T-helper 2 cell treated with Interferon-gamma antibody and Interleukin-4, amounts not matched to agents 5 μg/mL and 100 μg/mL, for 36 hours (primary cell): ENCODE measurements around the gene SDK1.

ENCODE experiments used
- DNase-seq: peaks from one replicate; pipeline ENCODE4 v3.0.0; 2021; ENCODE audit warnings: low spot score
- H3K27ac Mint-ChIP-seq: one replicate; pipeline ENCODE4 v1.8.0; 2021; ENCODE audit warnings: mild to moderate bottlenecking, mixed read lengths
- H3K27me3 Mint-ChIP-seq: one replicate; pipeline ENCODE4 v1.8.0; 2021; ENCODE audit warnings: low read depth, mixed read lengths
- H3K36me3 Mint-ChIP-seq: one replicate; pipeline ENCODE4 v1.8.0; 2021; ENCODE audit warnings: low read depth, mixed read lengths
- H3K4me1 Mint-ChIP-seq: one replicate; pipeline ENCODE4 v1.8.0; 2021; ENCODE audit warnings: low read depth, mixed read lengths
- H3K4me3 Mint-ChIP-seq: one replicate; pipeline ENCODE4 v1.8.0; 2022; ENCODE audit warnings: mild to moderate bottlenecking, moderate library complexity, mixed read lengths
- H3K9me3 Mint-ChIP-seq: one replicate; pipeline ENCODE4 v1.8.0; 2021; ENCODE audit warnings: mixed read lengths

SDK1 gene

GRCh38 chr7:4009211-4010060 is 708.4 kb downstream of the SDK1 start:
- no peaks in the 10 kb centered on the region for H3K9me3 Mint-ChIP-seq
- no peak for DNase-seq
- no peaks in the 10 kb centered on the region for H3K27me3 Mint-ChIP-seq
- no peaks in the 10 kb centered on the region for H3K36me3 Mint-ChIP-seq
- no peak overlapping the region for H3K4me3 Mint-ChIP-seq
- H3K4me1 Mint-ChIP-seq, result no peaks in the 10 kb centered on the region
- H3K27ac Mint-ChIP-seq, result no peak overlapping the region

GRCh38 chr7:4010061-4010605 is 709.1 kb downstream of the SDK1 start:
- Mint-ChIP-seq H3K4me3 (no peak overlapping the region), H3K27me3 (no peaks in the 10 kb centered on the region), H3K27ac (no peak overlapping the region), H3K36me3 (no peaks in the 10 kb centered on the region), H3K4me1 (no peaks in the 10 kb centered on the region), H3K9me3 (no peaks in the 10 kb centered on the region)
- no peak for DNase-seq

GRCh38 chr7:4010923-4011656 is 710.0 kb downstream of the SDK1 start:
- no peaks in the 10 kb centered on the region for H3K36me3 Mint-ChIP-seq
- no peaks in the 10 kb centered on the region for H3K4me1 Mint-ChIP-seq
- H3K27ac Mint-ChIP-seq, result no peak overlapping the region
- H3K9me3 Mint-ChIP-seq, result no peaks in the 10 kb centered on the region
- H3K4me3 Mint-ChIP-seq, result no peak overlapping the region
- no peaks in the 10 kb centered on the region for H3K27me3 Mint-ChIP-seq
- no peak for DNase-seq

- Mint-ChIP-seq H3K27me3 (no peaks in the 10 kb centered on the region), H3K4me1 (no peaks in the 10 kb centered on the region), H3K9me3 (peaks cover 4% of the 10 kb centered on the region), H3K4me3 (no peak overlapping the region), H3K36me3 (no peaks in the 10 kb centered on the region), H3K27ac (no peak overlapping the region)
- no peak for DNase-seq
These were observed 712.7 kb downstream of the SDK1 start for GRCh38 chr7:4013793-4014192.

- DNase-seq, result no peak
- no peaks in the 10 kb centered on the region for H3K4me1 Mint-ChIP-seq
- no peak overlapping the region for H3K4me3 Mint-ChIP-seq
- no peaks in the 10 kb centered on the region for H3K36me3 Mint-ChIP-seq
- H3K27ac Mint-ChIP-seq, result no peak overlapping the region
- no peaks in the 10 kb centered on the region for H3K27me3 Mint-ChIP-seq
- H3K9me3 Mint-ChIP-seq, result peaks cover 4% of the 10 kb centered on the region
These were observed 713.4 kb downstream of the SDK1 start for GRCh38 chr7:4014346-4015050.

GRCh38 chr7:4015371-4015770 is 714.3 kb downstream of the SDK1 start:
- H3K36me3 Mint-ChIP-seq, result no peaks in the 10 kb centered on the region
- H3K4me1 Mint-ChIP-seq, result no peaks in the 10 kb centered on the region
- H3K4me3 Mint-ChIP-seq, result no peak overlapping the region
- H3K27me3 Mint-ChIP-seq, result no peaks in the 10 kb centered on the region
- H3K27ac Mint-ChIP-seq, result no peak overlapping the region
- no peak for DNase-seq
- peaks cover 4% of the 10 kb centered on the region for H3K9me3 Mint-ChIP-seq

GRCh38 chr7:4015996-4016395 is 714.9 kb downstream of the SDK1 start:
- H3K27ac Mint-ChIP-seq, result no peak overlapping the region
- H3K4me1 Mint-ChIP-seq, result no peaks in the 10 kb centered on the region
- no peaks in the 10 kb centered on the region for H3K36me3 Mint-ChIP-seq
- H3K27me3 Mint-ChIP-seq, result no peaks in the 10 kb centered on the region
- DNase-seq, result no peak
- peaks cover 4% of the 10 kb centered on the region for H3K9me3 Mint-ChIP-seq
- no peak overlapping the region for H3K4me3 Mint-ChIP-seq

- no peak for DNase-seq
- no peaks in the 10 kb centered on the region for H3K27me3 Mint-ChIP-seq
- no peak overlapping the region for H3K27ac Mint-ChIP-seq
- no peak overlapping the region for H3K4me3 Mint-ChIP-seq
- H3K4me1 Mint-ChIP-seq, result no peaks in the 10 kb centered on the region
- H3K9me3 Mint-ChIP-seq, result peaks cover 4% of the 10 kb centered on the region
- no peaks in the 10 kb centered on the region for H3K36me3 Mint-ChIP-seq
These were observed 716.0 kb downstream of the SDK1 start for GRCh38 chr7:4017081-4017480.

GRCh38 chr7:4017785-4018184 is 716.7 kb downstream of the SDK1 start:
- peaks cover 4% of the 10 kb centered on the region for H3K9me3 Mint-ChIP-seq
- no peak for DNase-seq
- no peak overlapping the region for H3K27ac Mint-ChIP-seq
- no peak overlapping the region for H3K4me3 Mint-ChIP-seq
- no peaks in the 10 kb centered on the region for H3K27me3 Mint-ChIP-seq
- no peaks in the 10 kb centered on the region for H3K36me3 Mint-ChIP-seq
- H3K4me1 Mint-ChIP-seq, result no peaks in the 10 kb centered on the region

- H3K4me1 Mint-ChIP-seq, result no peaks in the 10 kb centered on the region
- H3K9me3 Mint-ChIP-seq, result peaks cover 4% of the 10 kb centered on the region
- no peak overlapping the region for H3K4me3 Mint-ChIP-seq
- no peaks in the 10 kb centered on the region for H3K36me3 Mint-ChIP-seq
- H3K27me3 Mint-ChIP-seq, result no peaks in the 10 kb centered on the region
- H3K27ac Mint-ChIP-seq, result no peak overlapping the region
- DNase-seq, result no peak
These were observed 717.7 kb downstream of the SDK1 start for GRCh38 chr7:4018601-4019316.

- Mint-ChIP-seq H3K27me3 (no peaks in the 10 kb centered on the region), H3K27ac (no peak overlapping the region), H3K36me3 (no peaks in the 10 kb centered on the region), H3K4me1 (no peaks in the 10 kb centered on the region), H3K4me3 (no peak overlapping the region), H3K9me3 (peaks cover 4% of the 10 kb centered on the region)
- no peak for DNase-seq
These were observed 719.0 kb downstream of the SDK1 start for GRCh38 chr7:4020086-4020485.

- Mint-ChIP-seq H3K4me3 (no peak overlapping the region), H3K36me3 (no peaks in the 10 kb centered on the region), H3K27ac (no peak overlapping the region), H3K9me3 (peaks cover 4% of the 10 kb centered on the region), H3K4me1 (no peaks in the 10 kb centered on the region), H3K27me3 (no peaks in the 10 kb centered on the region)
- no peak for DNase-seq
These were observed 720.4 kb downstream of the SDK1 start for GRCh38 chr7:4021413-4021812.

GRCh38 chr7:4022265-4022664 is 721.2 kb downstream of the SDK1 start:
- no peak overlapping the region for H3K4me3 Mint-ChIP-seq
- DNase-seq, result no peak

More at GRCh38 chr7:4022265-4022664, 721.2 kb downstream of the SDK1 start:
- no peaks in the 10 kb centered on the region for H3K36me3 Mint-ChIP-seq
- no peak overlapping the region for H3K27ac Mint-ChIP-seq
- peaks cover 4% of the 10 kb centered on the region for H3K9me3 Mint-ChIP-seq
- H3K4me1 Mint-ChIP-seq, result no peaks in the 10 kb centered on the region
- H3K27me3 Mint-ChIP-seq, result no peaks in the 10 kb centered on the region
